GM18499 (cell line): ENCODE results near the gene GPR4.

Experiments used
- ATAC-seq: cut with Tn5 transposase; IDR thresholded peaks from one replicate; pipeline ENCODE4 v1.9.1; 2021; ENCODE audit warnings: moderate number of reproducible peaks; ENCODE audit not compliant: insufficient read depth, unreplicated experiment

GPR4 gene

DNA sequence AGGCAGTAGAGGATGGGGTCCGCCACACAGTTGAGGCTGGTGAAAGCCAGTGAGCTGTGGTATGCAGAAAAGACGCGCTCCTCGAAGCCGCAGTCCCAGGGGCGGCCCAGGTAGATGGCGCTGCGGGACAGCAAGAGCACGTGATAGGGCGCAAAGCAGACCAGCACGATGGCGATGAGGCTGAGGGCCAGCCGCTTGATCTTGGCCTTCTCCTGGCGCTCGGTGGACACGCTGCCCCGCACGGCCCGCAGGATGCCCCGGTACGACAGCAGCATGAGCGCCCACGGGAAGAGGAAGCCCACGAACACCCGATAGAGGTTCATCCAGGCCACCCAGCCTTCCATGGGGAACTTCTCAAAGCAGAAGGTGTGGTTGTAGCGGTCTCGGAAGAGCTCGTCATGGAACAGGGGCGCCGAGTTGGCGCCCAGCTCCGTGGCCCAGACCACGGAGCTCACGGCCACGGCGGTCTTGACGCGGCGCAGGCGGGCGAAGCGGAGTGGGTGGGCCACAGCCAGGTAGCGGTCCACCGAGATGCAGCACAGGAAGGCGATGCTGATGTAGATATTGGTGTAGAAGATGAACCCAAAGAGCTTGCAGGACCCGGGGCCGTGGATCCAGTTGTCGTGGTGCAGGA, 10.9 kb downstream of the GPR4 start:
- no peak for ATAC-seq

- no peak for ATAC-seq
Observed at GRCh38 chr19:45590300-45591003, 11.6 kb downstream of the GPR4 start.

DNA sequence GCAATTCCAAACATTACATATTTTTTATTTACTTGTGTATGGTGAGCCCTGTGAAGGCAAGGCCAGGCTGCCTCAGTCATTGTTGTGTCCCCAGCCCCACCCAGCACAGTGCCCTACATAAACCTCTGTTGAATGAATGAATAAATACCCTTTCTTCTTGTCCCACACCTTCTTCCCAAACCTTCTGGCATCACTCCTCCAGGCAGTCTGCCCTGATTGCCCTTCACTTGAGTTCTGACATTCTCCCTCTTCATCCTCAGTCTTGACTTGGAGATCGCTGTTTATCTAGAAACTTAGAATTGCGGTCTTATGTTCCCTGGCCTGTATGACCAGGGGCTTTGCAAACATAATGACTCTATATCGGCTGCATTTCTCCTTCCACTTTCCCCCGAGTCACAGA, 12.2 kb downstream of the GPR4 start:
- no peak for ATAC-seq

- ATAC-seq, result no peak
Observed at GRCh38 chr19:45587873-45588272, 14.1 kb downstream of the GPR4 start.

GRCh38 chr19:45585158-45585577, 16.8 kb downstream of the GPR4 start:
- no peak for ATAC-seq

GRCh38 chr19:45584332-45585157, 17.5 kb downstream of the GPR4 start, which contains the start of gene OPA3:
TSS of gene OPA3 (minus strand) at chr19:45584802. CDS start at chr19:45584764, 38 bp downstream.
- peak; percentile 70 for ATAC-seq

- no peak for ATAC-seq
Observed at GRCh38 chr19:45581576-45581975, 20.4 kb downstream of the GPR4 start.

DNA sequence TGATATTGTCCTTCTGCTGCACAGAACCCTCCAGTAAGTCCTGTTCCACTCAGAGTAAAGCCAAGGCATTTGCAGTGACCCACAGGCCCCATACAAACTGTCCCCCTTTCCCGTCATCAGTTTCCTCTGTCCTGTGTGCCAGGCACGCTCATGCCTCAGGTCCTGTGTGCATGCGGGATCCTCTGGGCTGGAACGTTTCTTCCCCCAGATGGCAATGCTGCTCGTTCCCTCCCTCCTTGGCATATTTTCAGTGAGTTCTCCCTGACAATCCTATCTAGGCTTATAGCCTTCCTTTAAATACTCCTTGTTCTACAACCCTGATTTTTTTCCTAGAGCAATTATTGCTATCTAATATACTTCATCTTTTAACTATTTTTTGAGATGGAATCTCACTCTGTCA, 23.2 kb downstream of the GPR4 start:
- no peak for ATAC-seq

DNA sequence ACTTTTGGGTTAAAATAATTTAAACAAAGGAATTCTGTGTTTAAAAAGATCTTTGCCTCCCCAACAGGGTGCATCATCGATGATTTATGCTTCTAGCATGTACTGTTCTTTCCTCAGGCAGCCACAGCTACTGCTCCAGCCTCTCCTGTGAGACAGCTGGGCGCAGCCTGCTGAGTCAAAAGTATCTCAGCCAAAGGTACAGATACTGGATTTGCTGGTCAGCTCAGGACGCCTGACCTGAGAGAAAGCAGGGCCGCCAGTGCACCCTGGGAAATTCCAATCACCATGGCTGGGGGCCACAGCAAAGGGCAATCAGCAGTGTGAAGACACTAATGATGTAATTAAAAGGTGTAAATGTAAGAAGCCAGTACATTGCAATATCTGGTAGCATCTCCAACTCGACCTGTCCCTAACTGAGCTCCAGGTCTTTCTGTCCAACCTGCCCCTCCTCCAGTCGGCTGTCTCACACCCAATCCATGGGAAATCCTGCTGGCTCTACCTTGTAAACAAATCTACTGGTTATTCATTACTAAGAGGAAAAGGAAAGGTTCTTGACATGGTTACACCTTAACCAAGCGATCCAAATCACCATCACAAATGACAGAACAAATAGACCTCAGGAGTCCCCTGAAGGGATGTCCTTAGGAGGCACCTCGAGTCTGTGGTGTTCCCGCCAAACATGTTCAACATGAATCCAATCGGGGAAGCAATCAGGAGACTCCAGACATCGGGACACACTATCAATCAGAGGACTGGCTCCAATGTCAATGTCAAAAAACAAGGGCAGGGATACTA, 24.7 kb downstream of the GPR4 start:
- no peak for ATAC-seq

GRCh38 chr19:45576682-45577081, 25.3 kb downstream of the GPR4 start:
- ATAC-seq, result no peak

GRCh38 chr19:45575216-45575615, 26.8 kb downstream of the GPR4 start:
- ATAC-seq, result no peak

GRCh38 chr19:45574526-45574925, 27.5 kb downstream of the GPR4 start:
- ATAC-seq, result no peak

DNA sequence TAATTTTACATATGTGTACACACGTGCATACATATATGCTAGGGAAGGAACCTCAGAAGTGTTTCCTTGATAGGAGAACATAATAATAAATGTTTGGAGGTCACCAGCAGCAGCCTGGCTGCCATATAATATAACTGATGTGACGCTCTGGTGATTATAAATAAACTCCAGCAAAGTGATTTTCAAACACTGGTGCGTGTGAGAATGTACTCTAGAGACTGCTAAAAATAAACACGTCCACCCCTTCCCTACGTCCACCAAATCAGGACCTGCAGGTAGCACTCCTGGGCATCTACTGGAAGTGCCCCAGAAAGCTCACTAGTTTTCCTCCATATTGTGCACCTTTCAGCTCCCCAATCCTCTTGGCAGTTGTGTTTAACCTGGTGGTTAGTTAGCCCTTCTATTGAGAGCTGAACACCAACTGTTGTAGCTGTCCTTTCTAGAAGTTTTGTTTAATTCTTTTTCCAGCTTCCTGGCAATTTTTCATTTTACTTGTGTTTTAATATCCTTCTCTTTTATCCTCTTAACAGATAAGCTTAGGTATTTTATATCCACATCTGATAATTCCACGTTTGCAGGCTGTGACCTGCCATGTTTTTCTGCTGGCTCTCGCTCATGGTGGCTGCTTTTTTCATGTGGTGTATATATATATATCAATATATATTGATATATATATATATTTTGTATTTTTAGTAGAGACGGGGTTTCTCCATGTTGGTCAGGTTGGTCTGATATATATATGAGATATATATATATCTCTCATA, 30.4 kb downstream of the GPR4 start:
- no peak for ATAC-seq

- no peak for ATAC-seq
Observed at GRCh38 chr19:45569619-45570421, 32.2 kb downstream of the GPR4 start.

- ATAC-seq, result no peak
Observed at GRCh38 chr19:45568732-45569131, 33.3 kb downstream of the GPR4 start.

DNA sequence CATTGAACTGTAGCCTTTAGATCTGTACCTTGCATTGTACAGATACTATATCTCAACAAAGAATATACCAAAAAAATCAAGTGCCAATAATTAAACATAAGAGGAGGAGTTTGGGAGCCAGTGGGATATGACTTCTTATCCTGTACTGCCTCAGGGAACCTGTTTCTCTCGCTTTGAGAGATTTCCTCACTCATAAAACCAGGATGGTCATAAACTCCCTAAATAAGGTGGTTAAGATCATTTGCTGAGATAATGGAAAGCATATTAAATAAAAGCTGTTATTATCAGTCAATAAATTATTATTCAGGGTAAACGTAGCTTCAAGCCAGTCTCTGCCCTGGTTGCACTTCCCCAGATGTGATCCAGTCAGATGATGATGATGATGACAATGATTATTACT, 34.4 kb downstream of the GPR4 start:
- no peak for ATAC-seq

GRCh38 chr19:45564131-45564780, 37.8 kb downstream of the GPR4 start:
- ATAC-seq, result no peak

GRCh38 chr19:45560686-45561085, 41.3 kb downstream of the GPR4 start:
- no peak for ATAC-seq
